Bone marrow (tissue), 2 donors: Measurements from ENCODE around the gene LSAMP.

Source experiments
- DNase-seq, 2 donors: peaks; one replicate each; lab custom pipeline; 2025; lab: John Stamatoyannopoulos, UW

LSAMP gene

GRCh38 chr3:116291141-116291540, 154.1 kb downstream of the LSAMP start:
- DNase-seq: no peak

GRCh38 chr3:116288485-116288884, 156.8 kb downstream of the LSAMP start:
- no peak for DNase-seq

- no peak for DNase-seq
These were observed 159.4 kb downstream of the LSAMP start for GRCh38 chr3:116285781-116286421.

GRCh38 chr3:116281313-116282143, 163.8 kb downstream of the LSAMP start:
- no peak for DNase-seq

GRCh38 chr3:116280130-116280740, 165.1 kb downstream of the LSAMP start:
- no peak for DNase-seq

GRCh38 chr3:116276675-116277074, 168.6 kb downstream of the LSAMP start:
- DNase-seq: no peak

- no peak for DNase-seq
These were observed 175.2 kb downstream of the LSAMP start for GRCh38 chr3:116270056-116270455.

- no peak for DNase-seq
These were observed 178.2 kb downstream of the LSAMP start for GRCh38 chr3:116267116-116267515.

- DNase-seq: no peak
These were observed 179.2 kb downstream of the LSAMP start for GRCh38 chr3:116265976-116266584.

- no peak for DNase-seq
These were observed 180.0 kb downstream of the LSAMP start for GRCh38 chr3:116265320-116265695.

- no peak for DNase-seq
These were observed 180.6 kb downstream of the LSAMP start for GRCh38 chr3:116264546-116265319.

GRCh38 chr3:116263842-116264545, 181.3 kb downstream of the LSAMP start:
- DNase-seq: no peak

- DNase-seq: no peak
These were observed 184.8 kb downstream of the LSAMP start for GRCh38 chr3:116260491-116260890.

- DNase-seq: no peak
These were observed 185.3 kb downstream of the LSAMP start for GRCh38 chr3:116259984-116260383.

GRCh38 chr3:116256843-116257485, 188.3 kb downstream of the LSAMP start:
- DNase-seq: no peak

- no peak for DNase-seq
These were observed 190.7 kb downstream of the LSAMP start for GRCh38 chr3:116254541-116254940.

GRCh38 chr3:116253511-116253910, 191.8 kb downstream of the LSAMP start:
- no peak for DNase-seq

- no peak for DNase-seq
These were observed 197.7 kb downstream of the LSAMP start for GRCh38 chr3:116247605-116248004.

- no peak for DNase-seq
These were observed 198.8 kb downstream of the LSAMP start for GRCh38 chr3:116246406-116246980.

- no peak for DNase-seq
These were observed 202.5 kb downstream of the LSAMP start for GRCh38 chr3:116242825-116243224.
